ENCODE results near the gene RAB23. TPM values are rescaled to one million over a fixed set of nuclear protein-coding genes. Genes with fewer than 3 reads are reported as not detected.

Gene RAB23
- total RNA-seq, 1 donor from 2014 or later = 8.1 TPM

- peak; percentile 77 for DNase-seq (ENCODE audit: low spot score)
- no peaks in the 10 kb centered on the region for H3K9me3 Mint-ChIP-seq (ENCODE audit: unreplicated experiment)
- peaks cover under 1% of the 10 kb centered on the region for H3K36me3 Mint-ChIP-seq (ENCODE audit: low read depth, unreplicated experiment)
- H3K27me3 Mint-ChIP-seq (ENCODE audit: unreplicated experiment) = peaks cover 9% of the 10 kb centered on the region
- peaks cover 12% of the 10 kb centered on the region for H3K4me1 Mint-ChIP-seq (ENCODE audit: unreplicated experiment)
- H3K4me3 Mint-ChIP-seq (ENCODE audit: unreplicated experiment) = peak within 1 kb of the TSS; percentile 92
- TF ChIP-seq CTCF (IDR thresholded peaks at IDR 0.05; ENCODE audit: unreplicated experiment) = peak; percentile 10
- H3K27ac Mint-ChIP-seq (ENCODE audit: unreplicated experiment) = peak within 1 kb of the TSS; percentile 67
These were observed 49.7 kb downstream of the RAB23 start, which contains the start of gene BAG2 for GRCh38 chr6:57172136-57173055. Gene BAG2, plus strand, starts transcription at chr6:57172326. Its CDS starts 372 bp downstream, at chr6:57172698.

GRCh38 chr6:57165080-57165479 lies 57.0 kb downstream of the RAB23 start:
- Mint-ChIP-seq H3K27me3 (ENCODE audit: unreplicated experiment) (no peaks in the 10 kb centered on the region), H3K4me1 (ENCODE audit: unreplicated experiment) (no peaks in the 10 kb centered on the region), H3K9me3 (ENCODE audit: unreplicated experiment) (no peaks in the 10 kb centered on the region), H3K4me3 (ENCODE audit: unreplicated experiment) (no peak overlapping the region), H3K36me3 (ENCODE audit: low read depth, unreplicated experiment) (peaks cover 16% of the 10 kb centered on the region), H3K27ac (ENCODE audit: unreplicated experiment) (no peak overlapping the region)
- no peak for TF ChIP-seq CTCF (IDR thresholded peaks at IDR 0.05; ENCODE audit: unreplicated experiment)
- no peak for DNase-seq (ENCODE audit: low spot score)

GRCh38 chr6:57163956-57164355 lies 58.2 kb downstream of the RAB23 start:
- Mint-ChIP-seq H3K27me3 (ENCODE audit: unreplicated experiment) (no peaks in the 10 kb centered on the region), H3K27ac (ENCODE audit: unreplicated experiment) (no peak overlapping the region), H3K4me1 (ENCODE audit: unreplicated experiment) (no peaks in the 10 kb centered on the region), H3K36me3 (ENCODE audit: low read depth, unreplicated experiment) (peaks cover 16% of the 10 kb centered on the region), H3K9me3 (ENCODE audit: unreplicated experiment) (no peaks in the 10 kb centered on the region), H3K4me3 (ENCODE audit: unreplicated experiment) (no peak overlapping the region)
- DNase-seq (ENCODE audit: low spot score) = no peak
- TF ChIP-seq CTCF (IDR thresholded peaks at IDR 0.05; ENCODE audit: unreplicated experiment) = no peak

- no peaks in the 10 kb centered on the region for H3K27me3 Mint-ChIP-seq (ENCODE audit: unreplicated experiment)
- no peaks in the 10 kb centered on the region for H3K9me3 Mint-ChIP-seq (ENCODE audit: unreplicated experiment)
- no peak overlapping the region for H3K4me3 Mint-ChIP-seq (ENCODE audit: unreplicated experiment)
- H3K36me3 Mint-ChIP-seq (ENCODE audit: low read depth, unreplicated experiment) = peaks cover 16% of the 10 kb centered on the region
- H3K4me1 Mint-ChIP-seq (ENCODE audit: unreplicated experiment) = no peaks in the 10 kb centered on the region
- no peak overlapping the region for H3K27ac Mint-ChIP-seq (ENCODE audit: unreplicated experiment)
- TF ChIP-seq CTCF (IDR thresholded peaks at IDR 0.05; ENCODE audit: unreplicated experiment) = no peak
- no peak for DNase-seq (ENCODE audit: low spot score)
These were observed 59.6 kb downstream of the RAB23 start for GRCh38 chr6:57162516-57162915.

GRCh38 chr6:57162028-57162427 lies 60.1 kb downstream of the RAB23 start:
- no peaks in the 10 kb centered on the region for H3K27me3 Mint-ChIP-seq (ENCODE audit: unreplicated experiment)
- no peak for DNase-seq (ENCODE audit: low spot score)
- H3K27ac Mint-ChIP-seq (ENCODE audit: unreplicated experiment) = no peak overlapping the region
- H3K4me3 Mint-ChIP-seq (ENCODE audit: unreplicated experiment) = no peak overlapping the region
- no peaks in the 10 kb centered on the region for H3K9me3 Mint-ChIP-seq (ENCODE audit: unreplicated experiment)
- no peak for TF ChIP-seq CTCF (IDR thresholded peaks at IDR 0.05; ENCODE audit: unreplicated experiment)
- H3K4me1 Mint-ChIP-seq (ENCODE audit: unreplicated experiment) = no peaks in the 10 kb centered on the region
- H3K36me3 Mint-ChIP-seq (ENCODE audit: low read depth, unreplicated experiment) = peaks cover 12% of the 10 kb centered on the region
